H1 (cell line): ENCODE measurements around the gene BABAM2. TPM values are rescaled to one million over a fixed set of nuclear protein-coding genes. Genes with fewer than 3 reads are reported as not detected.

Experiments used
- BACH1 ChIP-seq: IDR thresholded peaks from 2 replicates; pipeline ENCODE4 v1.6.1; 2012; ENCODE audit warnings: low read length, improper control_type of control experiment
- RFX5 ChIP-seq: IDR thresholded peaks from 2 replicates; pipeline ENCODE4 v1.6.1; 2011; ENCODE audit warnings: low read depth, low read length, improper control_type of control experiment, borderline replicate concordance
- SIRT6 ChIP-seq: IDR thresholded peaks from one replicate; pipeline ENCODE4 v1.7.1; 2012; ENCODE audit warnings: low read length, inconsistent platforms
- TCF12 ChIP-seq: IDR thresholded peaks from 2 replicates; pipeline ENCODE4 v1.6.1; 2011; ENCODE audit warnings: low read depth, mild to moderate bottlenecking, low read length
- polyA plus RNA-seq, 7 experiments: library from polyadenylated mRNA; depleted of rRNA in 3 of 7; stranded (reverse) in 5 of 7; unstranded in 2 of 7; fragments of >200 nt in 5 of 7; fragments of 200-250 nt in 2 of 7; gene quantifications; 1 replicate in 5 of 7; 2 replicates in 1 of 7; 4 replicates in 1 of 7; pipeline versions ENCODE4 v1.2.1 to v1.2.3, GENCODE V29; 2011 to 2013; ENCODE audit warnings: missing spikeins in 2 of 7, mixed read lengths in 2 of 7
- total RNA-seq: library from RNA; stranded (reverse); fragmentation: NEBNext Ultra II Directional; extraction: Animal tissue kit (Norgen Biotek cat#: 25700); gene quantifications from 2 replicates; pipeline ENCODE4 v1.2.1, GENCODE V29; 2021
- TF ChIP-seq, protein P1 (sequence below), 3 experiments: IDR thresholded peaks; 1 replicate in 2 of 3; 2 replicates in 1 of 3; pipeline versions ENCODE4 v1.5.1 to v1.6.1; 2011; ENCODE audit warnings: low read length in 3 of 3, mild to moderate bottlenecking in 3 of 3, inconsistent platforms in 2 of 3, low read depth in 1 of 3, moderate library complexity in 1 of 3; ENCODE audit not compliant: insufficient read depth in 1 of 3; ENCODE audit errors: control extremely low read depth in 1 of 3

BABAM2 gene
- total and polyA plus RNA-seq, 2 of the 8 experiments (the other 6 are each of a cell fraction or from before 2014, with no cell fraction given) = 15.8 to 20.9 TPM

DNA sequence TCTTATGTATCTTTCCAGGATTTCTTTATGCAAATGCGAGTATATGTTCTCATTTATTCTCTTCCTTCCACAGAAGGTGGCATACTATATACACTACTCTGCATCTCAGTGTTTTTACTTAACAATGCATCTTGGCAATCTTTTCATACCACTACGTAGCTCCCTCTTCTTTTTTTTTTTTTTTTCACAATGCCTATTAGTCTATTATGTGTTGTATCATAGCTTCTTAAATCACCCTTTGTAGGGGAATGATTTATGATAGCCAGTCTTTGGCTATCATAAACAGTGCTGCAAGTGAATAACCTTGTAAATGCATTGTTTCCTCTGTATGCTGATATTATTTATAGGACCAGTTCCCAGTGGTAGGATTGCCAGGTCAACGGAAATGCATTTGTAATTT, 204.2 kb downstream of the BABAM2 start (continued):
- TF ChIP-seq, protein P1, sequence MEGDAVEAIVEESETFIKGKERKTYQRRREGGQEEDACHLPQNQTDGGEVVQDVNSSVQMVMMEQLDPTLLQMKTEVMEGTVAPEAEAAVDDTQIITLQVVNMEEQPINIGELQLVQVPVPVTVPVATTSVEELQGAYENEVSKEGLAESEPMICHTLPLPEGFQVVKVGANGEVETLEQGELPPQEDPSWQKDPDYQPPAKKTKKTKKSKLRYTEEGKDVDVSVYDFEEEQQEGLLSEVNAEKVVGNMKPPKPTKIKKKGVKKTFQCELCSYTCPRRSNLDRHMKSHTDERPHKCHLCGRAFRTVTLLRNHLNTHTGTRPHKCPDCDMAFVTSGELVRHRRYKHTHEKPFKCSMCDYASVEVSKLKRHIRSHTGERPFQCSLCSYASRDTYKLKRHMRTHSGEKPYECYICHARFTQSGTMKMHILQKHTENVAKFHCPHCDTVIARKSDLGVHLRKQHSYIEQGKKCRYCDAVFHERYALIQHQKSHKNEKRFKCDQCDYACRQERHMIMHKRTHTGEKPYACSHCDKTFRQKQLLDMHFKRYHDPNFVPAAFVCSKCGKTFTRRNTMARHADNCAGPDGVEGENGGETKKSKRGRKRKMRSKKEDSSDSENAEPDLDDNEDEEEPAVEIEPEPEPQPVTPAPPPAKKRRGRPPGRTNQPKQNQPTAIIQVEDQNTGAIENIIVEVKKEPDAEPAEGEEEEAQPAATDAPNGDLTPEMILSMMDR (IDR thresholded peaks at IDR 0.05; ENCODE audit: control extremely low read depth in 1 of 3, insufficient read depth in 1 of 3, low read depth in 1 of 3, low read length in 3 of 3) = no peak
- no peak for TF ChIP-seq RFX5
- TF ChIP-seq SIRT6 = no peak
- no peak for TF ChIP-seq TCF12
- TF ChIP-seq BACH1 = no peak
